NCI-H1417 treated with DMSO at 0.1 percent for 48 hours (cell line): ENCODE measurements around the gene TIMM29.

Source experiments
- DNase-seq: peaks from one replicate; lab custom pipeline; 2025; lab: John Stamatoyannopoulos, UW

TIMM29 gene

GRCh38 chr19:10928563-10929401 is at the start of gene TIMM29, which contains the start of gene YIPF2:
TIMM29 (plus strand) TSS chr19:10928811; CDS start chr19:10928823, 12 bp downstream.
YIPF2 (minus strand) TSS chr19:10928639; CDS start chr19:10928410, 229 bp downstream.
- peak; percentile 91 for DNase-seq

- DNase-seq = no peak
These were observed 47.1 kb upstream of the TIMM29 start for GRCh38 chr19:10881403-10882107.

- no peak for DNase-seq
These were observed 46.5 kb upstream of the TIMM29 start for GRCh38 chr19:10882108-10882457.

GRCh38 chr19:10884274-10884673 is 44.3 kb upstream of the TIMM29 start:
- no peak for DNase-seq

DNA sequence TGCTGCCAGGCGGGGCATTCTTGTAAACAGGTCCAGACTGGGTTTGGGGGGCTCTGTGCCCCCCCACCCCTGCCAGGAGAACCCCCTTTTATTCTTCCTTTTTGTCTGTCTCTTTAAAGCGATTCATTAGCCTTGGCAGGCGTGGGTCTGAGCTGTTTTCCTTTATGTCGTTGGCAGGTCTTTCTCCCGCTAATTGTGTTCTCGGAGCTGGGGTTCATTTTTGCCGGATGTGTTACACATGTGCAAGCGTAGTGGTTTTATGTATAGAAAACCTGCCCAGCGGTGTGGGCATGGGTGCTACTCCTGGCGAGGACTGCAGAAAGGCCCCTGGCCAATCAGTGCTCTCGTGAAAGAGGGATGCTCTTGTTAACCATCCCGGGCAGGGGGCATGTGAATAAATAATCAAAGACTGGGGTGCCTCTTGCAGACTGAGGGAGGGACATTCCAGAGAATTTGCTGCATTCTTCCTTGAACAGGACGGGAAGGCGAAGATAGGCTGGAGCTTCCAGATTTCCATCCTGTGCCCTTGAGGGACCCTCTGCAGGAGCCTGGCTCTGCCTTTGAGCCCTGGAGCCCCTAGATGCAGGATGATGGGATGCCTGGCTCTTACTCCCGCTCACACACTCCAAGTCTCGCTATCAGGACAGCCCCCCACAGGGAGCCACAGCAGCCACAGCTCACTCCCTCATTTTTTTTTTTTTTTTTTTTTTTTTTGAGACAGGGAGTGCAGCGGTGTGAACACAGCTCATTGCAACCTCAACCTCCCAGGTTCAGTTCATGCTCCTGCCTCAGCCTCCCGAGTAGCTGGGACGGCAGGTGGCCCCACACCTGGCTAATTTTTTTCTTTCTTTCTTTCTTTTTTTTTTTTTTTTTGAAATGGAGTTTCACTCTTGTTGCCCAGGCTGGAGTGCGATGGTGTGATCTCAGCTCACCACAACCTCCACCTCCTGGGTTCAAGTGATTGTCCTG is 43.1 kb upstream of the TIMM29 start:
- no peak for DNase-seq

DNA sequence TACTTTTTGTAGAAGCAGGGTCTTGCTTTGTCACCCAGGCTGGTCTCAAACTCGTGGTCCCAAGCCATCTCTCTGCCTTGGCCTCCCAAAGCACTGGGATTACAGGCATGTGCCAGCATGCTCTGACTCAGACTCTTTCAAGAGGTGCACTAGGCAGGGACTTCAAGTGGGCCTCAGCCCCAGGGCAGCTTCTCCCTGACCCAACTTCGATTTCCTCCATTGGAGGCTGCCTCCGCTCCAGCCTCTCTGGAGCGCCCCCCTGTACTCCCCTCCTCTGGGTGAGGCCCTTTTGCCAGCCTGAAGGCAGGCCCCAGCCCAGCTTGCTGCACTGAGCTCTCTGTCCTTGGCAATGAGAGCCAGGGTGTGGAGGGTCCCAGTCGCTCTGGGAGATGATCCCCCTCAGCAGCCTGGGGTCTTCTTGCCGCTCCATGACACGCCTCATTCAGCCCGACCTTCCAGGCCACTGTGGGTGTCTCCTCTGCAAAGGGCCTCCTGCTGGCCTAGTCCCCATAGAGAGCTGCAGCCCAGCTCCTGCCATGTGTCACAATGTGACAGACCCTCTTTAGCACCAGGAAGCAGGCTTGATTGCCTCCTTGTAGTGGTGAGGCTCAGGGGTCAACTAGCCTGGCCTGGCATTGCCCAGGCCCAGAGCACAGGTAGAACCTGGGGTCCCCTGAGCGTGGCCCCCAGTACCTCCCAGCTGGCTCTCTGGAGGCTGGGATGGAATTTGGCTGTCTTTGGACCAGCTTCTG is 40.8 kb upstream of the TIMM29 start:
- DNase-seq = no peak

DNA sequence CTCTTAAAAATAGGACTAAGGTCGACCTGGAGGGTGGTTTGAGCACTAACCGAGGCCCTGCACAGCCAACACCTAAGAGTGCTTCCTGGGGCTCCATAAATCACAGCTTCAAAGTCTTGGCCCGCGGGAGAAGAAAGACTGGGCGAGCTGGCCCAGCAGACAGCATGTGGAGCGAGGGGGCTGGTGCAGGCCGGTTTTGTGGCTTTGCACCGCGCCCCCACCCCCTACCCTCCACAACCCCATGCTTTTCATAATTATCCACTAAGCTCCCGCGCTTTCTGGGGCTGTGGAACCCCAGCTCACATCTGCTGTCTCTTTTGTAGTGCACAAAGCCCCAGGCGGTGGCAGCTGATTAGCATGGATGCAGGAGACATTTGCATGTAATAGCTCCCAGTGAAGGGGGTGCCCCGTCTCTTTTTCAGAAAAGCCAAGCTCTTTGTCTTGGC is 40.2 kb upstream of the TIMM29 start:
- peak; percentile 38 for DNase-seq

DNA sequence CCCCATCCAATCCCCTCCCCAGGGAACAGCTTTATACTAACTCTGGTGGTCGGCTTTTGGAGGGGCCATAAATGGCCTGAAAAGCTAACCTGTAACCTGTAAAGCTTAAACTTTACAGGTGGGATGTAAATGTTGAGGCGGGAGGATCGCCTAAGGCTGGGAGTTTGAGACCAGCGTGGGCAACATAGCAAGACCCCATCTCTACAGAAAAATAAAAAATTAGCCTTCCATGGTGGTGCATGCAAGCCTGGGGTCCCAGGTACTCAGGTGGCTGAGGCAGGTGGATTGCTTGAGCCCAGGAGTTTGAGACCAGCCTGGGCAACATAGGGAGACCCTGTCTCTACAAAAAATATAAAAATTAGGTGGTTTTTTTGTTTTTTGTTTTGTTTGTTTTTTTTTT is 38.7 kb upstream of the TIMM29 start:
- DNase-seq = no peak

- DNase-seq = peak; percentile 63
These were observed 37.1 kb upstream of the TIMM29 start for GRCh38 chr19:10891405-10892086.

GRCh38 chr19:10892256-10892655 is 36.4 kb upstream of the TIMM29 start:
- no peak for DNase-seq

- DNase-seq = no peak
These were observed 33.7 kb upstream of the TIMM29 start for GRCh38 chr19:10894911-10895213.

GRCh38 chr19:10895363-10895762 is 33.2 kb upstream of the TIMM29 start:
- DNase-seq = no peak

DNA sequence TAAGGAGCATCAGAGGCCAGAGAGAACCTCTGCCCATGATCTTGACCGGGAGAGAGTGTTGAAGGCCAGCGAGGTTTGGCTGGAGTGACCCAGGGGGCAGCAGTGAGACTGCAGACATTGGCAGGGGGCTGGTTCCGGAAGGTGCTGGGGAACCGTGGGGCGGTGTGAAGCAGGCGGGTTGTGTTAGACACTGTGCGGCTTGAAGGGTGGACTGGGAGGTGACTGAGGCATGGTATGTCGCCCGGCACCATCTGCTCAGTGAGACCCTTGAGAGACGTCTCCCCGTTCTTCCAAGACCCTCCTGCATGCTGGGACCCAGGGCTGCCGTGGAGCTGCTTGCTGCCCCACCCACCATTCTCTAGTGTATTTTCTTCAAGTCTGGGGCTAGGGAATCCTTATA is 32.7 kb upstream of the TIMM29 start:
- DNase-seq = no peak

GRCh38 chr19:10896851-10897526 is 31.6 kb upstream of the TIMM29 start:
- no peak for DNase-seq

DNA sequence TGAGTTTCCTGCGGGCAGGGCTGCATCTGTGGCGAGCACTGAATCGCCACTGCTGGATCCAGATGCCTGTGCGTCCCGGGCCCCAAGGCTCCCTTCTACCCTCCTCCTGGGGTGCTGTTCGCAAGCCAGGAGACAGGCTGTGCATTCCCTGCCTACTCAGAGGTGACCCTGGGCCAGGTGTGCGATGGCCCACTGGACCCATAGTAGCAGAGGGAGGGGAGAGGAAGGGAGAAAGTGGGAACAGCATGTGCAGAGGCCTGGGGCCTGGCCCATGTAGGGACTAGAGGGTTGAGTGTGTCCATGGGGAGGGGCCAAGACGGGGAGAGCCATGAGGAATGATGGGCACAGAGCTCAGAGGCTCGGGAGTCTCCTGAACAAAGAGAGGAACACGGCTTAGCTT is 30.0 kb upstream of the TIMM29 start:
- DNase-seq = no peak

DNA sequence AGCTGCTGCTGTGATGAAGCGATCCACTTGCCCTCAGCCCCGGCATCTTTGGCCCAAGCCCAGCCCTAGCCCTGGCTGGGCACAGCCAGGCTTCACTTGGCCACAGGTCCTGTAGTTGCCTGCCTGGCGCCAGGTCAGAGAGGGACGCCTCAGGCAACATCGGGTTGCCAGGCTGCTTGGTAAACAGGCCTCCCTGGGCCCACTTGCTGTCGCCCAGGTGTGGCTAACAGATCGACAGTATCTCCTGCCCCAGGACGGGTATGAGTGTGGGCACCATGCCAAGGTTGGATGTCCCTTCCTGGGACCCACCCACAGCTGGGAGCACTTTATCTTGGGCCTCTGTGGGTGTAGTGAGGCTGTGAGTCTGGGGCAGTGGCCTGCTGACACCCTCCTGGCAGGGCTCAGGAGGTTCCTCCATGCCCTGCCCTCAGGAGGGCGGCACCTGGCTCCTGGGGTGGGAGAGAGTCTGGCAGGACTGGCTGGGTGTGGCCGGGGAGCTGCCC is 29.4 kb upstream of the TIMM29 start:
- no peak for DNase-seq

GRCh38 chr19:10907925-10908324 is 20.7 kb upstream of the TIMM29 start:
- DNase-seq = no peak

DNA sequence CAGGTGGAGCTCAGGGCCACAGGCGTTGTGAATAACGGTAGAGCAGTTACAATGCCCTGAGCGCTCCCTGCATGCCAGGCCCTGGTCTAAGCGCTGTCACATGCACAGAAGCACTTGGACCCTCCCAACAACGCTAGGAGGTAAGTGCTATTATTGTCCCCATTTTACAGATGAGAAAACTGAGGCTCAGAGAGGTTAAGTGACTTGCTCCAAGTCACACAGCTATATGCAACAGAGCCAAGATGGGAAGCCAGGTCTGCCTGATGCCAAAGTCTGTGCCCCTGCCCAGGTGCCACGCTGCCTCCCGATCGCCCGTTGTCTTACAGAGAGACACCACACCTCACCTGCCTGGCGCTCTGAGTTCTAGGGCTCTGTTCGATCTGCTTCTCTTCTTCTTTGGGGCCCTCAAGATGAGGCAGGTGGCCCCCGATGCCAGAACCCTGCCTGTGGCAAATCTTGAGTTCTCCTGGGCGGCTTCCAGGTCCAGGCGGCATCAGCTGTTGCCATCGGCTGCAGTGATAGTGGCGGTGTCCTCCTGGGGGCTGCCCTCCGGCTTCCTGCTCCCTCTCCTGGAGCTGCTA is 20.1 kb upstream of the TIMM29 start:
- no peak for DNase-seq

- DNase-seq = no peak
These were observed 16.8 kb upstream of the TIMM29 start for GRCh38 chr19:10911579-10912363.
